ENCODE results near the gene NES.

NES gene

DNA sequence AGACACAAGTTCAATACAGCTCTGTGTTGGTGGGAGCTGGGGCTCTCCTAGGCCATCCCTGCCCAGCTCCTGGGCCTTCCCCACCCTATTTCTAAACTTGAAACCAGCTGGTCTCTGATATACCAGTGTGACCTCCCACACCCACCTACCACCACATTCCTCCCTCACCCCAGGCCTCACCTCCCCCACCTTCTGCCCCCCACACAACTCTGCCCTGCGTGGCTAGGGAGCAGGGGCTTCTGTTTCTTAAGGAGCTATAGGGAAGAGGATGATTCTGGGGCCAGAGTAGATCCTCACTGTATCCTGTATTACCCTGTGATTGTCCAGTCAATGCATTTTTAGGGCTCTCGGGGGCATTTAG, 16.5 kb downstream of the NES start:
- no CpG with 5 or more reads among the region's 2 CpGs for WGBS, 2 donors (ENCODE audit: extremely low coverage in 2 of 2, insufficient read length in 2 of 2, insufficient replicate concordance in 1 of 2)
- peak overlapping the region; percentile 70 for H3K27ac ChIP-seq (replicated peaks; ENCODE audit: low read length)

DNA sequence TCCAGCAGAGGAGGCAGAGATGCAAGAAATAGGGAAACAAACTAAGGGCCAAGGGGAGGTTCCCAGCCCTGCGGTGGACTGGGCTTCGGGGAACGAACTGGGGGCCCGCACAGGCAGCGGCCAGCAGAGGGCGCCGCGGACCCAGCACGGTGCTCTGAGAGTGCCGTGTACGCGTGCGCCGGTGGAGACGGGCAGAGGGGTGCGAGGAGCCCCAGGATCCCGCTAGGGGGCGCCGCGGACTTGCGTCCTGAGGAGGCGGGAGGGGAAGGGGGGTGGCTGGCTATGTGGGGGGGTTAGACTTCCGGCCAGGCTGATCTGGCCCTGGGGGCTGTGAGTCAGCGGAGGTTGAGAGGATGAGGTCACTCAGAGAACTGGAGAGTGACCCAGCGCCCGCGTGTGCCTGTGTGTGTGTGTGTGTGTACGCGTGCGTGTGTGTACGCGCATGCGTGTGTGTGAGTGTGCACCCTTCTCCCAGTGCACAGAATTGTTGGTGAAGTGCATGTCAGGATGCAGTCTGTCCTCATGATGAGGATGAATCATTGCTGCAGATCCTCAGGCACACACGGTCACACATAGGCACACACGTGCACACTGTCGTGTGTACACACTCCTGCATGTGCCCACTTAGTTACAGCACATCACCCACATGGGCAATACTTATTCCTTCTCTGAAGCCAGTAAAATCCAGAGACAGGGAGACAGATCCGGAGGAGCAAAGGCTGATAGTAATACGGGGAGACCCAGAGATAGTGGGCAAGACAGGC, 17.0 kb downstream of the NES start:
- Histone ChIP-seq H3K27ac (replicated peaks; ENCODE audit: low read length) (peak overlapping the region; percentile 70), H3K4ac (ENCODE audit: low read length) (peak overlapping the region; percentile 76)

More for the DNA sequence above, 16.5 kb downstream of the NES start:
- Histone ChIP-seq H3K4me1 (ENCODE audit: control insufficient read depth in 2 of 2, insufficient read depth in 1 of 2, low read depth in 1 of 2, low read length in 2 of 2) (peaks cover 63 to 73% of the 10 kb centered on the region in 2 donors), H3K36me3 (replicated peaks in 1 of 2; ENCODE audit: control insufficient read depth in 2 of 2, insufficient read depth in 2 of 2, low read length in 2 of 2) (no peaks in the 10 kb centered on the region), H3K14ac (ENCODE audit: low read length) (no peak overlapping the region), H3K23ac (ENCODE audit: low read depth, low read length, poor library complexity) (no peak overlapping the region), H2AK5ac (ENCODE audit: low read depth, low read length) (peak overlapping the region; percentile 5), H3K79me1 (ENCODE audit: low read depth, low read length) (peaks cover 4% of the 10 kb centered on the region), H4K91ac (ENCODE audit: low read depth, low read length, poor library complexity) (no peak overlapping the region), H3K4ac (ENCODE audit: low read length) (no peak overlapping the region), H3K27me3 (ENCODE audit: control insufficient read depth in 3 of 3, insufficient read depth in 3 of 3, low read depth in 1 of 3, low read length in 3 of 3) (peaks cover 5 to 29% (median 10%) of the 10 kb centered on the region in 3 experiments), H3K18ac (ENCODE audit: low read length) (peak overlapping the region; percentile 84), H3K4me2 (ENCODE audit: insufficient read depth, low read length, poor library complexity, severe bottlenecking) (no peak overlapping the region), H3K9ac (ENCODE audit: low read depth, low read length, poor library complexity) (peak overlapping the region; percentile 71), H3K4me3 (ENCODE audit: low read length in 2 of 2) (peak overlapping the region in 1 of 2 donors; percentile 50), H2AFZ (ENCODE audit: low read length) (no peak overlapping the region), H3K9me3 (replicated peaks in 1 of 2; ENCODE audit: control insufficient read depth in 2 of 2, insufficient read depth in 1 of 2, low read depth in 1 of 2, low read length in 2 of 2) (no peaks in the 10 kb centered on the region), H4K8ac (ENCODE audit: low read depth, low read length) (no peak overlapping the region), H2BK15ac (ENCODE audit: low read length) (peak overlapping the region; percentile 4), H2BK5ac (ENCODE audit: low read length) (no peak overlapping the region), H2BK120ac (ENCODE audit: low read depth, low read length) (peak overlapping the region; percentile 95), H2BK12ac (ENCODE audit: low read length) (no peak overlapping the region)
- DNase-seq (ENCODE audit: low spot score), result no peak

GRCh38 chr1:156659661-156659987, 17.6 kb downstream of the NES start:
- H3K9ac ChIP-seq (ENCODE audit: low read depth, low read length, poor library complexity), result peak overlapping the region; percentile 82
- H3K14ac ChIP-seq (ENCODE audit: low read length), result peak overlapping the region; percentile 75
- peaks cover 55 to 63% of the 10 kb centered on the region in 2 donors for H3K4me1 ChIP-seq (ENCODE audit: control insufficient read depth in 2 of 2, insufficient read depth in 1 of 2, low read depth in 1 of 2, low read length in 2 of 2)
- H3K27ac ChIP-seq (replicated peaks; ENCODE audit: low read length), result no peak overlapping the region
- H2BK15ac ChIP-seq (ENCODE audit: low read length), result peak overlapping the region; percentile 93
- H2BK5ac ChIP-seq (ENCODE audit: low read length), result no peak overlapping the region
- no peak for DNase-seq (ENCODE audit: low spot score)
- WGBS, 2 donors (ENCODE audit: extremely low coverage in 2 of 2, insufficient read length in 2 of 2, insufficient replicate concordance in 1 of 2), result no CpG with 5 or more reads among the region's 6 CpGs
- H2BK120ac ChIP-seq (ENCODE audit: low read depth, low read length), result no peak overlapping the region
- peak overlapping the region; percentile 76 for H2BK12ac ChIP-seq (ENCODE audit: low read length)
- peak overlapping the region; percentile 24 for H3K18ac ChIP-seq (ENCODE audit: low read length)
- no peak overlapping the region for H3K4ac ChIP-seq (ENCODE audit: low read length)
- H3K23ac ChIP-seq (ENCODE audit: low read depth, low read length, poor library complexity), result peak overlapping the region; percentile 76
- H4K91ac ChIP-seq (ENCODE audit: low read depth, low read length, poor library complexity), result no peak overlapping the region
- peaks cover 0 to 2% of the 10 kb centered on the region in 2 donors for H3K36me3 ChIP-seq (replicated peaks in 1 of 2; ENCODE audit: control insufficient read depth in 2 of 2, insufficient read depth in 2 of 2, low read length in 2 of 2)
- peaks cover 5 to 39% (median 21%) of the 10 kb centered on the region in 3 experiments for H3K27me3 ChIP-seq (ENCODE audit: control insufficient read depth in 3 of 3, insufficient read depth in 3 of 3, low read depth in 1 of 3, low read length in 3 of 3)
- H3K79me1 ChIP-seq (ENCODE audit: low read depth, low read length), result peaks cover 4% of the 10 kb centered on the region
- H3K9me3 ChIP-seq (replicated peaks in 1 of 2; ENCODE audit: control insufficient read depth in 2 of 2, insufficient read depth in 1 of 2, low read depth in 1 of 2, low read length in 2 of 2), result no peaks in the 10 kb centered on the region
- no peak overlapping the region for H3K4me2 ChIP-seq (ENCODE audit: insufficient read depth, low read length, poor library complexity, severe bottlenecking)
- peak overlapping the region; percentile 97 for H2AK5ac ChIP-seq (ENCODE audit: low read depth, low read length)
- no peak overlapping the region for H4K8ac ChIP-seq (ENCODE audit: low read depth, low read length)
- no peak overlapping the region for H2AFZ ChIP-seq (ENCODE audit: low read length)
- no peak overlapping the region for H3K4me3 ChIP-seq (ENCODE audit: low read length in 2 of 2)

More for the DNA sequence above, 17.0 kb downstream of the NES start:
- Histone ChIP-seq H3K4me3 (ENCODE audit: low read length in 2 of 2) (peak overlapping the region; percentile 16 to 50), H2AK5ac (ENCODE audit: low read depth, low read length) (peak overlapping the region; percentile 97), H4K8ac (ENCODE audit: low read depth, low read length) (peak overlapping the region; percentile 68), H3K4me1 (ENCODE audit: control insufficient read depth in 2 of 2, insufficient read depth in 1 of 2, low read depth in 1 of 2, low read length in 2 of 2) (peaks cover 58 to 67% of the 10 kb centered on the region in 2 donors), H3K14ac (ENCODE audit: low read length) (peak overlapping the region; percentile 75), H3K36me3 (replicated peaks in 1 of 2; ENCODE audit: control insufficient read depth in 2 of 2, insufficient read depth in 2 of 2, low read length in 2 of 2) (peaks cover 0 to under 1% of the 10 kb centered on the region in 2 donors), H2BK5ac (ENCODE audit: low read length) (no peak overlapping the region), H3K4me2 (ENCODE audit: insufficient read depth, low read length, poor library complexity, severe bottlenecking) (no peak overlapping the region), H2BK12ac (ENCODE audit: low read length) (peak overlapping the region; percentile 76), H3K23ac (ENCODE audit: low read depth, low read length, poor library complexity) (peak overlapping the region; percentile 76), H3K18ac (ENCODE audit: low read length) (peak overlapping the region; percentile 84), H3K27me3 (ENCODE audit: control insufficient read depth in 3 of 3, insufficient read depth in 3 of 3, low read depth in 1 of 3, low read length in 3 of 3) (peaks cover 5 to 35% (median 16%) of the 10 kb centered on the region in 3 experiments), H2AFZ (ENCODE audit: low read length) (no peak overlapping the region), H2BK120ac (ENCODE audit: low read depth, low read length) (peak overlapping the region; percentile 95), H3K9me3 (replicated peaks in 1 of 2; ENCODE audit: control insufficient read depth in 2 of 2, insufficient read depth in 1 of 2, low read depth in 1 of 2, low read length in 2 of 2) (no peaks in the 10 kb centered on the region), H3K79me1 (ENCODE audit: low read depth, low read length) (peaks cover 4% of the 10 kb centered on the region), H3K9ac (ENCODE audit: low read depth, low read length, poor library complexity) (peak overlapping the region; percentile 82), H4K91ac (ENCODE audit: low read depth, low read length, poor library complexity) (peak overlapping the region; percentile 81), H2BK15ac (ENCODE audit: low read length) (peak overlapping the region; percentile 93)
- WGBS, 2 donors (ENCODE audit: extremely low coverage in 2 of 2, insufficient read length in 2 of 2, insufficient replicate concordance in 1 of 2), result no CpG with 5 or more reads among the region's 38 CpGs
- peak; percentile 97 for DNase-seq (ENCODE audit: low spot score)

DNA sequence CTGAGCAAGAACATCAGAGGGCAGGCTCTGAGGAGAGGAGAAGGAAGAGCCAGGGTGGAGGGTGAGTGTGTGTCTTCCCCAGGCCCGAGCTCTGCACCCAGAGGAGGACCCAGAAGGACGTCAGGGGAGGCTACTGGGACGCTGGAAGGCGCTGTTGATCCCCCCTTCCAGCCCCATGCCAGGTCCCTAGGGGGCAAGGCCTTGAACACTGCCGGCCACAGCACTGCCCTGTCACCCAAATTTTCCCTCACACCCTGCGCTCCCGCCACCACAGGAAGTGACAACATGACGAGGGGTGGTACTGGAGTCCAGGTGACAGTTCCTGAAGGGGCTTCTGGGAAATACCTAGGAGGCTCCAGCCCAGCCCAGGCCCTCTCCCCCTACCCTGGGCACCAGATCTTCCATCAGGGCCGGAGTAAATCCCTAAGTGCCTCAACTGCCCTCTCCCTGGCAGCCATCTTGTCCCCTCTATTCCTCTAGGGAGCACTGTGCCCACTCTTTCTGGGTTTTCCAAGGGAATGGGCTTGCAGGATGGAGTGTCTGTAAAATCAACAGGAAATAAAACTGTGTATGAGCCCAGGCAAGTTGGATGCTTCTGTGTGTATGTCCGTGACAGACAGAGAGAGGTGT, 18.1 kb downstream of the NES start:
- Histone ChIP-seq H3K27me3 (ENCODE audit: control insufficient read depth in 3 of 3, insufficient read depth in 3 of 3, low read depth in 1 of 3, low read length in 3 of 3) (peaks cover 5 to 40% (median 23%) of the 10 kb centered on the region in 3 experiments), H2BK5ac (ENCODE audit: low read length) (peak overlapping the region; percentile 16), H3K9me3 (replicated peaks in 1 of 2; ENCODE audit: control insufficient read depth in 2 of 2, insufficient read depth in 1 of 2, low read depth in 1 of 2, low read length in 2 of 2) (no peaks in the 10 kb centered on the region), H4K91ac (ENCODE audit: low read depth, low read length, poor library complexity) (no peak overlapping the region), H3K18ac (ENCODE audit: low read length) (no peak overlapping the region), H2AFZ (ENCODE audit: low read length) (no peak overlapping the region), H3K9ac (ENCODE audit: low read depth, low read length, poor library complexity) (no peak overlapping the region), H2AK5ac (ENCODE audit: low read depth, low read length) (peak overlapping the region; percentile 93), H3K79me1 (ENCODE audit: low read depth, low read length) (peaks cover 4% of the 10 kb centered on the region), H3K4me2 (ENCODE audit: insufficient read depth, low read length, poor library complexity, severe bottlenecking) (no peak overlapping the region), H3K4me1 (ENCODE audit: control insufficient read depth in 2 of 2, insufficient read depth in 1 of 2, low read depth in 1 of 2, low read length in 2 of 2) (peaks cover 50 to 57% of the 10 kb centered on the region in 2 donors), H3K4me3 (ENCODE audit: low read length in 2 of 2) (no peak overlapping the region), H3K36me3 (replicated peaks in 1 of 2; ENCODE audit: control insufficient read depth in 2 of 2, insufficient read depth in 2 of 2, low read length in 2 of 2) (peaks cover 0 to 7% of the 10 kb centered on the region in 2 donors), H3K27ac (replicated peaks; ENCODE audit: low read length) (no peak overlapping the region), H2BK15ac (ENCODE audit: low read length) (peak overlapping the region; percentile 84), H2BK120ac (ENCODE audit: low read depth, low read length) (no peak overlapping the region), H2BK12ac (ENCODE audit: low read length) (peak overlapping the region; percentile 82), H3K23ac (ENCODE audit: low read depth, low read length, poor library complexity) (no peak overlapping the region), H3K14ac (ENCODE audit: low read length) (no peak overlapping the region), H4K8ac (ENCODE audit: low read depth, low read length) (no peak overlapping the region), H3K4ac (ENCODE audit: low read length) (no peak overlapping the region)
- DNase-seq (ENCODE audit: low spot score), result no peak
- no CpG with 5 or more reads among the region's 10 CpGs for WGBS, 2 donors (ENCODE audit: extremely low coverage in 2 of 2, insufficient read length in 2 of 2, insufficient replicate concordance in 1 of 2)

Measured in neuronal stem cell (in vitro differentiated cells).